HG03060 (cell line): ENCODE measurements around the gene CRYL1.
A peak's percentile ranks its signal among the peaks of the same experiment; 100 is the strongest.

Source experiments
- ATAC-seq: cut with Tn5 transposase; IDR thresholded peaks from one replicate; pipeline ENCODE4 v1.9.1; 2021; ENCODE audit warnings: low read depth, moderate number of reproducible peaks; ENCODE audit not compliant: unreplicated experiment

Gene CRYL1

DNA sequence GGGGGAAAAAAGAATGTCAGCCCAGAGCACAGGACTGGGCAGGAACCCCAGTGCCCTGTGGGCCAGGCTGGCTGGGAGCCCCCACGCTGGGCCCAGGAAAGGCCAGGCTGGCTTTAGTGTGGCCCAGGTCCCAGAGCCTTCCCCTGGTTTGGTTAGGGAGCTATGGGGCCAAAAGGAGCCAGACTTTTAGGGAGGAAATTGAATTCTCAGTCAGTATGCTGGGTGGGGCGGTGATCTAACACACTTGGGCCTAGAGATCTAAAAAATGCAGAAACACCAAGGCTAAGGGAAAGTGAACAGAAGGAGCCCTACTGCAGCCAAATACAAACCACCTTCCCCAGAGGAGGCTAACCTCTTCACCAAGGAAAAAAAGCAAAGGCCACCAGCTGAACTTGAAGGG lies 137.5 kb downstream of the CRYL1 start:
- ATAC-seq = no peak

- no peak for ATAC-seq
Observed at GRCh38 chr13:20387441-20387971, 138.2 kb downstream of the CRYL1 start.

DNA sequence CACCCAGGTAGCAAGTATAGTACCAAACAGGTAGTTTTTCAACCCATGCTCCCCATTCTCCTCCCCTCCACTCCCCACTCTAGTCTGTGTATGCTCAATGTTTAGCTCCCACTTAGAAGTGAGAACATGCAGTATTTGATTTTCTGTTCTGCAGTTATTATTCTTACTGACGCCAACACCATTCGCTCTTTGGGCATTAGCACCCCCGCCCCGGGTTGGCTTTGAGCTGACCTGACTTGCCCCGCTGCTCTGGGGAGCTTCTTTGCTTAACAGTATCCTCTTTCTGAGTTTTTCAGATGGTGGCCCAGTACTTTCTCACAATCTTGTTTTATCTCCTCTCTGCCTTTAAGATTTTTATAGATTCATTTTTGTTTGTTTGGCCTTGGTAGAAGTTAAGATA lies 138.7 kb downstream of the CRYL1 start:
- ATAC-seq = no peak

GRCh38 chr13:20383058-20383457 lies 142.6 kb downstream of the CRYL1 start:
- no peak for ATAC-seq

DNA sequence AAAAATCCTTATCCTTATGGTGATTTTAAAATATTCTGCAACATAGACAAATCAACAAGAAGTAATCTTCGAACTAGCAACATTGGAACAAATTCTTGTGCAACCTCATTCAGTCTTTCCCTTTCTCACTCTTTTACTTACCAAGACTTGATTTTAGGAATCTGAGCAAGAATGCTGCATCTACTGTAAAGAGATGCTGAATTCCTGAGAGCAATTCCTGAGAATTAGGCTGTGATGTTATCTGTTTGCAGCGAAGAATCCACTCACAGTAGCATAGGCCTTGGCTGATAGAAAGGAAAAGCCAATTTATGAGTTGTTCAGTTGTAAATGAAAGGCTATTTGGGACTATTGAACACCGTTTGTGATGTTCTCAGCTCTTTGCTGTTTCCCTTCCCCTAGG lies 144.3 kb downstream of the CRYL1 start:
- ATAC-seq = no peak

GRCh38 chr13:20378721-20379120 lies 146.9 kb downstream of the CRYL1 start:
- ATAC-seq = no peak

- ATAC-seq = no peak
Observed at GRCh38 chr13:20377720-20378119, 147.9 kb downstream of the CRYL1 start.

DNA sequence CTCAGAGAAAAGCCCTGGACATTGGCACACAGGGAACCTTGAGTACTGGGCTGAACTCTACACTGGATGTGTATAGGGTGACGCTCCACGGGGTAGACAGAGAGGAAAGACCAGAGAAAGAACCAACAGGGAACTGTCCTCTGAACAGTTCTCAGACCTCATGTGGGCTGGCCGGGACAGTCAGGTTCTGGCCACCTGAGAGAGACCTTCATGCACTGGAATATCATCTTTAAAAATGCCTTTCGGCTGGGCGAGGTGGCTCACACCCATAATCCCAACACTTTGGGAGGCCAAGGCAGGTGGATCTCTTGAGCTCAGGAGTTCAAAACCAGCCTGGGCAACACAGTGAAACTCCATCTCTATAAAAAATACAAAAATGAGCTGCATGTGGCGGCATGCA lies 149.8 kb downstream of the CRYL1 start:
- no peak for ATAC-seq

DNA sequence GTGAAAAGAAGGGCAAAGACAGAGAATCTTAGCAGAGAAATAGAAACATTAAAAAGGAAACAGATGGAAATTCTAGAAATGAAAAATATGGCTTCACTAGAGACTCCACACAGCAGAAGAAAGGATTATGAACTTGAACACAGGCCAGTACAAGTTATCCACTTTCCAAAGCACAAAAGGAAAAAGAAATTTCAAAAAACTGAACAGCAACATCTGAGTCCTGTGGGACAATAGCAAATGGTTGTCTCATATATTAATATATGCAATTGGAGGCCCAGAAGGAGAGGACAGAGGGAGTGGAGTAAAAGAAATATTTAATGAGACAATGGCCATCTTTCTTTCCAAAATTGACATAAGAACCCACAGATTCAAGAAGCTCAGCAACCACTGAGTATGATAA lies 151.8 kb downstream of the CRYL1 start:
- ATAC-seq = no peak

DNA sequence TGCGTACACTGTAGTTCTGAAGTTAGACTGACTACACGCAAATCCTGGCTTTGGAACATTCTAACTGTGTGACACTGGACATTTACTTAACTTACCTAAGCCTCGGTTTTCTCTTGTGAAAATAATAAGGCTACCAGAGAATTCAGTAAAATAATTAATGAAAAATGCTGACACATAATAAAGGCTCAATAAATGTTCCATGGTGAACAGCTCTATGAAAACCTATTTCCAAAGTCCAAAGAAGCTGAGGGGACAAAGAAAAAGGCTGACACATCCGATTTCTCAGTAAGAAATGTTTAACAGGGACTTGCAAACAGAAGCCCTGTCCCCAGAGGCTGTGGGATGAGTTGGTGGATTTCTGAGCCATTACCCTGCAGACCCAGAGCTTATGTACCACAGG lies 153.8 kb downstream of the CRYL1 start:
- ATAC-seq = no peak

DNA sequence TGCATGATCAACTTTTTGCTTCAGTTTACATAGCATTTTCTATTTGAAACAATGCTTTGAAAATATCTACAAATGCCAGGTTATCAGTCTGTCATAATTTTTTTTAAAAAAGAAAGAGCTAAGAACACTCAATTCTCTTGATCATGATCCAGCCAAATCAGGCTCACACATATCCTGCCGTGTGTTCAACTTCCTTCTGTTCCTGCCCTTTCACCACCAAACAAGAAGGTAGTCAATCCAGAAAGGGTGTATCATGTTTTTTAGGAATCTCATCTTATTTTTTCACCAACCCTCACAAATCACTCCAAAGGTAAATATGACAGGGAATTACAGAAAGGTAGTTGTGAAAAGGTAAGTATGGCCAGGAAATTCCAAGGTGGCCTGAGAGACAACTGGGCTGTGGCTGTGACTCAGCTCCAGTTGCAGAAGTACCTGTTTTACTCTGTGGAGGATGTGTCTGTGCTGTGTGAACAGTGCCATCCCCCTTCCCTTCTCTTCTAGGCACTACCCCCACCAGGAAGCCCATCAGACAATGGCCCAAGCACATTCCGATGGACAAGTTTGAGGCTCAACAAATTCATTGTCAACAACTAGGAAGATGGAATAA lies 154.7 kb downstream of the CRYL1 start:
- no peak for ATAC-seq

- peak; percentile 65 for ATAC-seq
Observed at GRCh38 chr13:20369886-20370361, 155.7 kb downstream of the CRYL1 start.

GRCh38 chr13:20366056-20366455 lies 159.6 kb downstream of the CRYL1 start:
- ATAC-seq = no peak

DNA sequence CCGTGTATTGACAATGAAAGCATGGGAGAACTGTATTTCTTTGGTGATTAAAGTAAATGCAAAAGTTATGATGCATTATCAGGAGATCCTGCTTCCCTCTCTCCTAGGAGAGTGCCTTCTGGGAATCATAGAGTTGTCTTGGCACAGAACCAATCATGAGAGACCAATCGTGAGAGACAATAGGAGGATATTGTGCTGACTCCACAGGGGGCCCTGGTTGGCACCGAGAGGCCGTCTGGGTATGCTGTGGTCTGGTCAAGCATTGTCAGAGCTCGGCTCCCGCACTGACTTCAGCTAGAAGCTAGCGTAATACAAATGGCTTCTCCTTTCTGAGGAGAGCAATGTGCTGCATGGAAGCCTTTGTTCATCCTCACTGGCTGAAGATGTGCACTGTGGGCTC lies 162.1 kb downstream of the CRYL1 start:
- ATAC-seq = no peak

GRCh38 chr13:20363172-20363571 lies 162.5 kb downstream of the CRYL1 start:
- no peak for ATAC-seq

DNA sequence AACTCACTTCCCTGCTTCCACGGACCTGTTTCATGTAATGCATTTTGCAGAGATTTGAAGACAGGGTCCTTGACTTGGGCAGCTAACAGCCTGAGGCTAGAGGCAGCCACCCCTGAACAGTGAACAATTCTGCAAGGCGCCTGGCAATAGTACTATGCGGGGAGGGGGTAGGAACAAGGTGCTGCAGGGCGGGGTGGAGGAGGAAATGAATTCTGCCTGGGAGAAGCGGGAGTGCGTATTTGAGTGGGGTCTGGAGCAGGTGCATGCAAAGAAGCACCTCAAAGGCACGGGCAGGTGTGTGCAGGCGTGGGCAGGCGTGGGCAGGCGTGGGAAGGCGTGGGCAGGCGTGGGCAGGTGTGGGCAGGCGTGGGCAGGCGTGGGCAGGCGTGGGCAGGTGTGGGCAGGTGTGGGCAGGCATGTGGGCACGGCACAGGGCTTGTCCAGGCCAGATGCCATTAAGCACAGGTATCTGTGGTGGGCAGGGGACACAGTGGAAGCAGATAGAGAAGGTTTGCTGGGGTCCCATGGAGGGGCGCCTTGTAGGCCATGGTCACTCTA lies 163.1 kb downstream of the CRYL1 start:
- no peak for ATAC-seq

DNA sequence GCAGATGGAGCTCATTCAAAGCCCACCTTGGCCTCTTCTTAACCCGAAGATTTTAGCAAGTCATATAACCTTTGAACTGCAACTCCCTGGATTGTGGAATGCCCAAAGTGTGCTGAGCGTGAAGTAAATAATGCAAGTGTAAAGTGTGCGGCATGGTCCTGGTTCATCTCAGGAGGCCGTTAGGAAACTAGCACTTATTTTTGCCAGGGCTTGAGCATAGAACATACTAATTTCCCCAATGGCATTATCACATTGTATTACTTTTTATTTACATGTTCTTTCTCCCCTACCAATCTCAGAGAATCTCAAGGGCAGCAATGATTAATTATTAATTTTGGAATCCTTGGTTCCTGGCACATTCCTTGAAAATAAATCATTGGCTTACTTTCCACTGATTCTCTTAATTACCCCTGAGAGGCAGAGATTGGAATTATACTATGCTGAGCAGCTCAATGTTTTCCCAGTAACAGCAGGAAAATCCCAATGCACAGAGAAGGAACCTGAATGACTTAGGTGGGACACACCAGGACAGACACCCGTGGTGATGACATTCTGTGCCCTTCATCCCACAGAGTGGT lies 164.7 kb downstream of the CRYL1 start:
- no peak for ATAC-seq

- ATAC-seq = no peak
Observed at GRCh38 chr13:20360041-20360491, 165.6 kb downstream of the CRYL1 start.

- ATAC-seq = no peak
Observed at GRCh38 chr13:20359335-20359734, 166.3 kb downstream of the CRYL1 start.

GRCh38 chr13:20358022-20358421 lies 167.6 kb downstream of the CRYL1 start:
- no peak for ATAC-seq

- no peak for ATAC-seq
Observed at GRCh38 chr13:20356444-20356843, 169.2 kb downstream of the CRYL1 start.

- no peak for ATAC-seq
Observed at GRCh38 chr13:20354722-20355121, 170.9 kb downstream of the CRYL1 start.
